Astrocyte of the hippocampus (primary cell): ENCODE measurements around the gene PCDHB5.
"Not testable (repeated sequence)": the region's sequence is repeated elsewhere in the genome, so short reads cannot be mapped to it uniquely, and the experiment has no call there.

Source experiments
- DNase-seq: peaks from one replicate; pipeline ENCODE4 v3.0.0; 2011; ENCODE audit warnings: low read depth, low spot score

The PCDHB5 gene

GRCh38 chr5:141135030-141135717 is at the start of gene PCDHB5:
Gene PCDHB5 (plus strand): TSS chr5:141135206. CDS start chr5:141135435, 229 bp downstream.
- peak; percentile 48 for DNase-seq

DNA sequence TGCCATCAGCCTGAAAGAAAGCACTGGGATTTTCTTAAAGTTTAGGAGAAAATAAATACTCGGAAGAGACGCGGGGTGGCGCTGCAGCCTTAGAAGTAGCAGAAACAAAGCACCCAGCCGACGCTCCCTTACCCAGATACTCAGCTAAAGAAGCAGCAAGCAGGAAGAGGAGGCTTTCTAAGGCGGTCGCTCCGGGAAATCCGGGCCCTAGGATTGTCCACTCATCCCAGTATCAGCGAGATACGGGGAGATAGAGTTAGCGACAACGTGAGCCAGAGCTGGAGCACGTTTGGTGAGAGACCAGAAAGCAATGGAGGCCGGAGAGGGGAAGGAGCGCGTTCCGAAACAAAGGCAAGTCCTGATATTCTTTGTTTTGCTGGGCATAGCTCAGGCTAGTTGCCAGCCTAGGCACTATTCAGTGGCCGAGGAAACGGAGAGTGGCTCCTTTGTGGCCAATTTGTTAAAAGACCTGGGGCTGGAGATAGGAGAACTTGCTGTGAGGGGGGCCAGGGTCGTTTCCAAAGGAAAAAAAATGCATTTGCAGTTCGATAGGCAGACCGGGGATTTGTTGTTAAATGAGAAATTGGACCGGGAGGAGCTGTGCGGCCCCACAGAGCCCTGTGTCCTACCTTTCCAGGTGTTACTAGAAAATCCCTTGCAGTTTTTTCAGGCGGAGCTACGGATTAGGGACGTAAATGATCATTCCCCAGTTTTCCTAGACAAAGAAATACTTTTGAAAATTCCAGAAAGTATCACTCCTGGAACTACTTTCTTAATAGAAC is 40.3 kb upstream of the PCDHB5 start, which contains the start of gene PCDHB2:
TSS of gene PCDHB2 (plus strand) at position 135 of the 782 bp plus-strand sequence. CDS start at position 311, 176 bp downstream.
- DNase-seq: peak; percentile 38

DNA sequence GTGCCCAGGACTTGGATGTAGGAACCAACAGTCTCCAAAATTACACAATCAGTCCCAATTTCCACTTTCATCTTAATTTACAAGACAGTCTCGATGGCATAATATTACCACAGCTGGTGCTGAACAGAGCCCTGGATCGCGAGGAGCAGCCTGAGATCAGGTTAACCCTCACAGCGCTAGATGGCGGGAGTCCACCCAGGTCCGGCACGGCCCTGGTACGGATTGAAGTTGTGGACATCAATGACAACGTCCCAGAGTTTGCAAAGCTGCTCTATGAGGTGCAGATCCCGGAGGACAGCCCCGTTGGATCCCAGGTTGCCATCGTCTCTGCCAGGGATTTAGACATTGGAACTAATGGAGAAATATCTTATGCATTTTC is 39.8 kb upstream of the PCDHB5 start:
- no peak for DNase-seq

GRCh38 chr5:141096181-141096580 is 38.8 kb upstream of the PCDHB5 start:
- not testable (repeated sequence) for DNase-seq

- DNase-seq: not testable (repeated sequence)
Measured at GRCh38 chr5:141096586-141096985, 38.4 kb upstream of the PCDHB5 start.

DNA sequence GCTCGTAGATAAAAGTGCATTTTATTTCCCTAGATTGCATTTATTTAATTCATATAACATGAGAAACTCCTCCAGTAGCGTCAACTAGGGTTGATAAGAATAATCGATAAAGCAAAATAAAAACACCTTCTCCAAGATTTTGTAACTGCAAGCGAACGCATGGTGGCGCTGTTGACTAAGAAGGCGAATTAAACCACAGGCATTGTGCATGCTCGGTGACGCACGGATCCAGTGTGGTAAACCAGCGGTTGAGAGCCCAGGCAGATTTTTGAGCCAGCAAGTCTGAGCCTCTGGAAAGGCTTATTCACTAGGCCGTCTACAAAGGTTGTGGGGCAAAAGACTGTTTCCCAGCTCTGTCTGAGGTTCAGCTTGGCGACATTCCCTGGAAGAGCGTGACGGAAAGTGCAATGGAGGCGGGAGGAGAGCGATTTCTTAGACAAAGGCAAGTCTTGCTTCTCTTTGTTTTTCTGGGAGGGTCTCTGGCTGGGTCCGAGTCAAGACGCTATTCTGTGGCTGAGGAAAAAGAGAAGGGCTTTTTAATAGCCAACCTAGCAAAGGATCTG is 34.7 kb upstream of the PCDHB5 start, which contains the start of gene PCDHB3:
TSS of gene PCDHB3 (plus strand) at position 231 of the 563 bp plus-strand sequence. CDS start at position 408, 177 bp downstream.
- peak; percentile 18 for DNase-seq

DNA sequence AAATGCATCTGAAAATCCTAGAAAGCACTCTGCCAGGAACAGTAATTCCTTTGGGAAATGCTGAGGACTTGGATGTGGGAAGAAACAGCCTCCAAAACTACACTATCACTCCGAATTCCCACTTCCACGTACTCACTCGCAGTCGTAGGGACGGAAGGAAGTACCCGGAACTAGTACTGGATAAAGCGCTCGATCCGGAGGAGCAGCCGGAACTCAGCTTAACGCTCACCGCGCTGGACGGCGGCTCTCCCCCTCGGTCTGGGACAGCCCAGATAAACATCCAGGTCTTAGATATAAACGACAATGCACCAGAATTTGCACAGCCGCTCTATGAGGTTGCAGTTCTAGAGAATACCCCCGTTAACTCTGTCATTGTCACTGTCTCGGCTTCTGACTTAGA is 33.9 kb upstream of the PCDHB5 start:
- no peak for DNase-seq

GRCh38 chr5:141102070-141102469 is 32.9 kb upstream of the PCDHB5 start:
- DNase-seq: not testable (repeated sequence)

DNA sequence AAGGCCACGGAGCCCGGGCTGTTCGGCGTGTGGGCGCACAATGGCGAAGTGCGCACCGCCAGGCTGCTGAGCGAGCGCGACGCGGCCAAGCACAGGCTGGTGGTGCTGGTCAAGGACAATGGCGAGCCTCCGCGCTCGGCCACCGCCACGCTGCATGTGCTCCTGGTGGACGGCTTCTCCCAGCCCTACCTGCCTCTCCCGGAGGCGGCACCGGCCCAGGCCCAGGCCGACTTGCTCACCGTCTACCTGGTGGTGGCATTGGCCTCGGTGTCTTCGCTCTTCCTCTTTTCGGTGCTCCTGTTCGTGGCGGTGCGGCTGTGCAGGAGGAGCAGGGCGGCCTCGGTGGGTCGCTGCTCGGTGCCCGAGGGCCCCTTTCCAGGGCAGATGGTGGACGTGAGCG is 32.5 kb upstream of the PCDHB5 start:
- DNase-seq: not testable (repeated sequence)

DNA sequence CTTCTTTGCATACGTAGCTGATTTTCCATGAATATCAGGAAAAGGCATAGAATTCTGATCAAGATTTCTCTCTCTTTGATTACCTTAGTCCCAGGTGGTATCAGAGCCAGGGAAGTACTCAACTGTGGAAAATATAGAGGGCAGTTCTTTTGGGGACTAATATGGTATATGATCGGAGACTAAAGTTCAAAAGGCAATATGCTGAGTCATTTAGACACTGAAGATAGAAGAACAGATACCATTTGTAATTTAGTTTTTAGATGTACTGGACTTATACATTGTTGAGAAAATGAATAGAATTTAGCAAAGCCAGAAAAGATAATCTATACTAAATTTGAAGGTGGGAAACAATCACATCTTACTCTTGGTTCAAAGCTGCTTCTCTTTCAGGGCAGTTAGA is 29.7 kb upstream of the PCDHB5 start:
- DNase-seq: no peak

GRCh38 chr5:141119250-141119649 is 15.8 kb upstream of the PCDHB5 start:
- DNase-seq: no peak

DNA sequence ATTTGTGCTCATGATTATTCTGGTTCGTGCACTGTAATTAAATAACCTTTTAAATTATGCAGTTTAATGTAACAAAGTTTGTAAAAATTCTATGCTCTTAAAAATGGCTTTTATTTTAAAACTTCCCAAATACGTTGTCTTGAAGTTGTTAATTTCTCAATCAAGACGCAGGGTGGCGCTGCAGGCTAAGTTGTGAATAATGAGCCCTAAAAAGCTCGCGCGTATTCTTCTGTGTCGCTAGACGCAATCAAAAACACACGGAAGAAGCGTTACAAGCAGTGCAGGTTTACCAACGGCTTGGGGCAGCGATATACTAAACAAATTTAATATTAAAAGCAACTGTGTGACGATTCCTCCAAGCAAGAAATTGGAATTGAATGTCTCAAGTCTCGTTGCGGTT is 13.4 kb upstream of the PCDHB5 start, which contains the start of gene PCDHB4:
TSS of gene PCDHB4 (plus strand) at position 256 of the 400 bp plus-strand sequence. CDS start 181 bp downstream, outside the sequence.
- DNase-seq: no peak

DNA sequence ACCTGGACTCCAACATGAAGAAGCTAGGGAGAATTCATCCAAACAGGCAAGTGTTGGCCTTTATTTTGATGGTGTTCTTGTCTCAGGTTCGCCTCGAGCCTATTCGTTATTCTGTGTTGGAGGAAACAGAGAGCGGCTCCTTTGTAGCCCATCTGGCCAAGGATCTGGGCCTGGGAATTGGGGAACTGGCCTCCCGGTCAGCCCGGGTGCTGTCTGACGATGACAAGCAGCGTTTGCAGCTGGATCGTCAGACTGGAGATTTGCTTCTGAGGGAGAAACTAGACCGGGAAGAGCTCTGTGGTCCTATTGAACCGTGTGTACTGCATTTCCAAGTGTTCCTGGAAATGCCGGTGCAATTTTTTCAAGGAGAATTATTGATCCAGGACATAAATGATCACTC is 13.0 kb upstream of the PCDHB5 start:
- no peak for DNase-seq

- not testable (repeated sequence) for DNase-seq
Measured at GRCh38 chr5:141123396-141124135, 11.4 kb upstream of the PCDHB5 start.

DNA sequence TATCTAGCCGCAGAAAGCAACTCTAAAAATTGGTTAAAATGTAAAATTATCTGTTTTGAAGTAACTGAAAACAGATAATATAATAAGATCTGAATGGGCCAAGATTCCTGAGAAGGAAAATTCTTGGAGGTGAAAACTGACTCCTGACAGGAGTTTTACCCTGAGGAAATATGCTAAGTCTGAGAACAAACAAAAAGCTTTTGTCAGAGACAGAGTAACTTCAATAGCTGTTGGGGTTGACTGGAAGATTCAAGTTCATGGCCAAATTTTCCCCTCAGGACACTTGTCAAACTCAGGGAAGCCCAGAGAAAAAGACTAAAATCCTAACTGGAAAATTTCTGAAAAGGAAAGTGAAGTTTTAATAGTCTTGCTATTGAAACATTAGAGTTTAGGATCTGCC is 7.7 kb upstream of the PCDHB5 start:
- DNase-seq: no peak

- no peak for DNase-seq
Measured at GRCh38 chr5:141135718-141136266, 786 bp downstream of the PCDHB5 start.

- not testable (repeated sequence) for DNase-seq
Measured at GRCh38 chr5:141137346-141137745, 2.3 kb downstream of the PCDHB5 start.

DNA sequence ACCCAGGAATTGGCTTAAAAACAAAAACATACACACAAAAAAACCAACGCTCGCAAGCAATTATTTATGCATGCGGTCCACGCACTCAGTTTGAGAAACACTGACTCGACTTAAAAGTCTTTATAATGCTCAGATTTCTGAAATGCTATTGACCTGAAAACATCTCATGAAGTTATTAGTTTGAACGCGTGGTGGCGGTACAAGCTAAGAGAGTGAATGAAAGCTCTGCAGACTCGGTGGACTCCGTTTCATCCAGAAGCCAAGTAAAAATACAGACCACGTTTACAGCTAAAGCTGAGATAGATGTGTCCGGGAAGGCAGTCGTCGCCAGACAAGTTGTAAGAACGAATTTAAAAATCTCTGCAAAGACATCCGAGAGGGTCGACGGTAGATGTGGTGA is 14.8 kb downstream of the PCDHB5 start, which contains the start of gene PCDHB6:
TSS of gene PCDHB6 (plus strand) at position 246 of the 400 bp plus-strand sequence. CDS start 201 bp downstream, outside the sequence.
- DNase-seq: peak; percentile 4

- DNase-seq: no peak
Measured at GRCh38 chr5:141150224-141150992, 15.4 kb downstream of the PCDHB5 start.

GRCh38 chr5:141150993-141151325 is 16.0 kb downstream of the PCDHB5 start:
- no peak for DNase-seq
